ENCODE results near the gene NECTIN3.
A peak's percentile ranks its signal among the peaks of the same experiment; 100 is the strongest.

NECTIN3 gene

DNA sequence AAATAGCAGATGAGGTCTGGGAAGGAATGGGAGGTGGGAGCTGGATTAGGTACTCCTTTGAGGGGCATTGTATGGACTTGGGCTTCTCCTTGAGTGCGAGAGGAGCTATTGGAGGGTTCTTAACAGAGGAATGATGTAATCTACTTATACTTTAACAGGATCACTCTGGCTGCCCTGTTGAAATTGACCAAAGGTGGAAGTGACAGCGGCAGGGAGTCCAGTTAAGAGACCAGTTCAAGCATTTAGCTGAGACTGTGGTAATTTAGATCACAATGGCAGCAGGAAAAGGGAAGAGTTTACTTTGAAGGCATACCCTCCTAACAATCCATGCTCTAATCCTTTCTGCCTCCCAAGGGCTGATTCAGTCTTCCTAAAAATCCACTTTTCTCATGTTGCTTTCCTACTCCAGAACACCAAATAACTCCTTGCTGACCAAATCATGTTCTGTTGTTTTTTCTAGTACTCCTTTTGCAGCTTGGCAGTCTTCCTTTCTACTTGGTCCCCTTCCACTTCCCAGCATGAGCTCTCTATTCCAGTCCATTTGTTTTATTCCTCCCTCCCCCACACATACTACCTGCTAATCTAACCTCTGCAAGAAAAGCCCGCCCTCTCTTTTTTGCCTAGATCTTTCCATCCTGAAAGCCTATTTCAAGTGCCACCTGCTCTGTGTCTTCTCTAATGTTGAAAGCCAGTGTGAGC, 139.4 kb downstream of the NECTIN3 start:
- no peak overlapping the region for H3K4me2 ChIP-seq
- H3K9ac ChIP-seq: no peak overlapping the region
- no peak overlapping the region for H3K4me3 ChIP-seq
- no peaks in the 10 kb centered on the region for H3K9me3 ChIP-seq (replicated peaks in 1 of 11)
- no peak for TF ChIP-seq Cebpa-rat (IDR thresholded peaks at IDR 0.05)
- H3K27ac ChIP-seq: no peak overlapping the region
- no peaks in the 10 kb centered on the region for H4K20me1 ChIP-seq
- H3K36me3 ChIP-seq: no peaks in the 10 kb centered on the region
- H3K4me1 ChIP-seq: no peaks in the 10 kb centered on the region
- H3K27me3 ChIP-seq: no peaks in the 10 kb centered on the region

DNA sequence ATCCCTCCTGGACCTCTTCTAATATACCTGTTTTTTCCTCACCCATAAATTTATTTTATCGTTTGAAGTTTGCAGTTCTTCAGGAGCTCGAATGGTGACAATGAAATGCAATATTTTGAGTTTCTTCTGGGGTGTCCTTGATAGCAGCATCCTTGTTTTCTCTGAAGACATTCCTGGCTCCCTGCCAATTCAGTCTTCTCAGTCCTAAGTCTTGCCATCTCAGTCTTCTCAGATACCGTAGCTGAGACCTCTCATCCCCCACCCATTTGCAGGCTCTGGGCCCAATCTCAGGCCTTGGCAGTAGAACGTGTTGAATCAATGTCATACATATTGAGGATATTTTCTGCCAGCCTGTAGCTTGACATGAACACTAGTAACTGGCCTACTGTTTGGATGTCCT, 140.9 kb downstream of the NECTIN3 start:
- Histone ChIP-seq H3K27ac (no peak overlapping the region), H3K9me3 (replicated peaks in 1 of 11) (no peaks in the 10 kb centered on the region), H4K20me1 (no peaks in the 10 kb centered on the region), H3K36me3 (no peaks in the 10 kb centered on the region), H3K4me3 (no peak overlapping the region), H3K4me2 (no peak overlapping the region), H3K4me1 (no peaks in the 10 kb centered on the region), H3K27me3 (no peaks in the 10 kb centered on the region), H3K9ac (no peak overlapping the region)
- no peak for TF ChIP-seq Cebpa-rat (IDR thresholded peaks at IDR 0.05)

DNA sequence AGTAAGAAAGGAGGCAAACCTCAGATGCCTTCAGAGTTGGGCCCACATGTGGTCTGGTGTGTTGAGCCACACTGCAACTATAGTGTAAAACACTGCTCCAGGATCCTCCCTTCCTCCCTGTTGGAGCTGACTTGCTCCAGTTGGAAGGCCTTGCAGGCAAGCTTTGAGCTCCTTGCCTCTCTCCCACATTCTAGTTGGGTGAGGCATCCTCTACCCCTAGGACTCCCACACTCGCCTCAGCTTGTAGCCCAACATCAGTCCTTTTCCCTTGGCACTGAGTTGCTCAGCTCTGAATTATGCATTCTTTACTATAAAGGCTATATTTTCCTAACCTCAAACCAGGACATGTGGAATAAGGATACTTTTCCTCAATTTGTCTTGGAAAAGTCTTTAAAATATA, 143.9 kb downstream of the NECTIN3 start:
- H3K9ac ChIP-seq: no peak overlapping the region
- no peaks in the 10 kb centered on the region for H3K27me3 ChIP-seq
- no peak overlapping the region for H3K4me3 ChIP-seq
- H3K27ac ChIP-seq: no peak overlapping the region
- H3K4me2 ChIP-seq: no peak overlapping the region
- H3K36me3 ChIP-seq: no peaks in the 10 kb centered on the region
- no peak for TF ChIP-seq Cebpa-rat (IDR thresholded peaks at IDR 0.05)
- H3K9me3 ChIP-seq (replicated peaks in 1 of 11): no peaks in the 10 kb centered on the region
- H4K20me1 ChIP-seq: no peaks in the 10 kb centered on the region
- no peaks in the 10 kb centered on the region for H3K4me1 ChIP-seq

DNA sequence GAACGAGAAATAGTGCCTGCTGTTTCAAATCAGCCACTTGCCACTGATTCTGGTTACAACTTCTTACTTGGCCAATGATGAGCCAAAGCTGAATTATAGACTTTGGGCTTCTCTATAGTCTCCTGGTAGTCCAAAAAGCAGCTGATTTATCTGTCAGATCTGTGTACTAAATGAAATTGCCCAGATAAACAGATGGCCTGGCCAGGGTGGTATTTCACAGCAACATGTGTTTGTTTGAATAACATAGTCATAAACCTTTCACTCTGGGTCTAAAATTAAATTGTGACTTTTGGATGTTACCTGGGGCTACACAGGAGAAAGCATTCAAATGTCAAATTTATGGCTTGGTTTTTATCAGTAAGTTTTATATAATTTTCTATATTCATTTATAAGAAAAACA, 147.0 kb downstream of the NECTIN3 start:
- Histone ChIP-seq H3K4me2 (no peak overlapping the region), H3K9ac (no peak overlapping the region), H3K27ac (no peak overlapping the region), H4K20me1 (no peaks in the 10 kb centered on the region), H3K4me3 (no peak overlapping the region), H3K4me1 (no peaks in the 10 kb centered on the region), H3K27me3 (no peaks in the 10 kb centered on the region), H3K36me3 (no peaks in the 10 kb centered on the region), H3K9me3 (replicated peaks in 1 of 11) (no peaks in the 10 kb centered on the region)
- TF ChIP-seq Cebpa-rat (IDR thresholded peaks at IDR 0.05): no peak

DNA sequence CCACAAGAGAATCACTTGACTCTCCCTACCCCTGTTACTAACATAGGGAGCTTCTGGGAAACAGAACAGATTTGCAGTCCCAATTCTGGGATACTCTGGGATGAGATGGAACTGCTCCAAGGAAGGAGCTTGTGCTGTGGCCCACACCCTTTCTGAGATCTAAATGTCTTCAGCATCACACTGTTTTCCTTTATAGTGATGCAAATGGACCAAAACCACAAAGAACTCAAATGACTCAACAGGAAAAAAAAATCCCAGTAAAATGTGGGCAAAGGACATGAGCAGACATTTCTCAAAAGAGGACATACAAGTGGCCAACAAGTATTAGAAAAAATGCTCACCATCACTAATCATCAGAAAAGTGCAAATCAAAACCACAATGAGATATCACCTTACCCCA, 155.6 kb downstream of the NECTIN3 start:
- Histone ChIP-seq H3K27ac (no peak overlapping the region), H3K4me2 (peak overlapping the region in 2 of 11 experiments; percentile 3 to 23; a peak in 2 of 22 replicates), H3K4me3 (no peak overlapping the region), H3K9me3 (replicated peaks in 1 of 11) (peaks cover 0 to 5% (median 0%) of the 10 kb centered on the region in 11 experiments; a peak in 1 of 22 replicates), H3K27me3 (no peaks in the 10 kb centered on the region), H3K9ac (no peak overlapping the region), H4K20me1 (no peaks in the 10 kb centered on the region), H3K4me1 (peaks cover 0 to 10% (median 0%) of the 10 kb centered on the region in 10 experiments; a peak in 5 of 20 replicates), H3K36me3 (no peaks in the 10 kb centered on the region)
- TF ChIP-seq Cebpa-rat (IDR thresholded peaks at IDR 0.05): no peak

DNA sequence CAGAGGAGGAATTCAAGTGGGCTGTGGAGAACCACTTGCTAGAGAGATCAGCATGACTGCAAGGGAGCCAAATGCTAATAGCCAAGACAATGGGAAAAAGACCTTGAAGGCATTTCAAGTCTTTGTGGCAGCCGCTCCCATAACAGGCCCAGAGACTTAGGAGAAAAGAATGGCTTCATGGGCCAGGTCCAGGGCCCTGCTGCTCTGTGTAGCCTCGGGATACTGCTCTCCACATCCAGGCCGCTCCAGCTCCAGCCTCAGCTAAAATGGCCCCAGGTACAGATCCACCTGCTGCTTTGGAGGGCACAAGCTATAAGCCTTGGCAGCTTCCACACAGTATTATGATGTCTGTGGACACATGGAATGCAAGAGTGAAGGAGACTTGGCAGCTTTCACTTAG, 157.7 kb downstream of the NECTIN3 start:
- Histone ChIP-seq H3K9me3 (replicated peaks in 1 of 11) (peaks cover 0 to 5% (median 0%) of the 10 kb centered on the region in 11 experiments; a peak in 1 of 22 replicates), H3K9ac (no peak overlapping the region), H4K20me1 (no peaks in the 10 kb centered on the region), H3K36me3 (no peaks in the 10 kb centered on the region), H3K27me3 (no peaks in the 10 kb centered on the region), H3K4me3 (no peak overlapping the region), H3K4me2 (no peak overlapping the region), H3K4me1 (peaks cover 0 to 10% (median 0%) of the 10 kb centered on the region in 10 experiments; a peak in 5 of 20 replicates), H3K27ac (no peak overlapping the region)
- no peak for TF ChIP-seq Cebpa-rat (IDR thresholded peaks at IDR 0.05)

DNA sequence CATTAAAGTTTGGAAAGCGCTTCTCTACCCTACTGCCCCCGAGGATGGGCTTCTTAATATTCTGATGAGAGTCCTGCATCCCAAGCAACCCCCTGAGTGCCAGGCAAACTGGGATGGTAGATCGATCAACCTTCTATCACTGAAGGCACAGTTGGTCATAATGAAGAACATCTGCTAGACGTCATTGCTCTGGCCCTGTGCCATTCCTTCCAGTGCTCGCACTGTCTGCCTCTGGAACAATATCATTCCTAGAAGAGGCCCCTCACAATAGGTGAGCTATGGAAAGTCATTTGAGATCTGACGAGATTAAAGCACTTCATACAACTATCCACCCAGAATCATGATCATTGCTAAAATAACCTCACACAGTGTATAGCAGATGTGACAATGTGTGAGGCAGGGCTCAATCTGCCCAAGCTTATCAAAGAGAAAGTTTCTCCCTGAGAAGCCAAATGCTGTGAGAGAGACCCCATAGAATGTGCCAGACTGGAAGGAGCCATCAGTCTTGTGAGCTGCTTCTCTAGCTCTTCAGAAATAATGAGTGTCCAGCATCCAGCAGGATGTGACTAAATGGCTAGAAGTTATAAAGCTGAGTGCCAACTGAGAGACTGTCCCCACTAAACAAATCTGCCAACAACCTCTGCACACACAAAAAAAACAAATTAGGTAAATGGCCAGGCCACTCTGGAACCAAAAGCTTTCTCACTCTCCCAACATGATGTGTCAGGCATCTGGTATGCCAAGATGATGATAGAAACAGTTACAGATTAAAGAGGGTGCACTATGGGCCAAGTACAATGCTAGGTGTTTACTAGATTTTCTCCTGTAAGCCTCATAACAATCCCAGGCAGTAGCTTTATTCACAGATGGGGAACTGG, 165.5 kb downstream of the NECTIN3 start:
- H3K9ac ChIP-seq: no peak overlapping the region
- H3K27me3 ChIP-seq: no peaks in the 10 kb centered on the region
- H3K4me2 ChIP-seq: no peak overlapping the region
- H3K4me3 ChIP-seq: no peak overlapping the region
- peaks cover 4 to 8% (median 8%) of the 10 kb centered on the region in 11 experiments for H3K9me3 ChIP-seq (replicated peaks in 1 of 11)
- TF ChIP-seq Cebpa-rat (IDR thresholded peaks at IDR 0.05): no peak
- no peaks in the 10 kb centered on the region for H3K4me1 ChIP-seq
- H4K20me1 ChIP-seq: no peaks in the 10 kb centered on the region
- no peak overlapping the region for H3K27ac ChIP-seq
- no peaks in the 10 kb centered on the region for H3K36me3 ChIP-seq

DNA sequence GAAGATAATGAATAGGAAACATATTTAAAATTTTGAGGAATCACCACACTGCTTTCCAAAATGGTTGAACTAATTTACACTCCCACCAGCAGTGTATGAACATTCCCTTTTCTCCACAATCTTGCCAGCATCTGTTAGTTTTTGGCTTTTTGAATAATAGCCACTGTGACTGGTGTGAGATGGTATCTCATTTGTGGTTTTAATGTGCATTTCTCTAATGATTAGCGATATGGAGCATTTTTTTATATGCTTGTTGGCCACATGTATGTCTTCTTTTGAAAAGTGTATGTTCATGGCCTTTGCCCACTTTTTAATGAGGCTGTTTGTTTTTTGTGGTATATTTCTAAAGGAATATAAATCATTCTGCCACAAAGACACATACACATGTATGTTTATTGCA, 166.3 kb downstream of the NECTIN3 start:
- no peak overlapping the region for H3K4me3 ChIP-seq
- H4K20me1 ChIP-seq: no peaks in the 10 kb centered on the region
- no peaks in the 10 kb centered on the region for H3K36me3 ChIP-seq
- H3K9ac ChIP-seq: no peak overlapping the region
- no peaks in the 10 kb centered on the region for H3K4me1 ChIP-seq
- H3K4me2 ChIP-seq: no peak overlapping the region
- H3K9me3 ChIP-seq (replicated peaks in 1 of 11): peaks cover 13 to 17% (median 16%) of the 10 kb centered on the region in 11 experiments
- TF ChIP-seq Cebpa-rat (IDR thresholded peaks at IDR 0.05): no peak
- no peak overlapping the region for H3K27ac ChIP-seq
- no peaks in the 10 kb centered on the region for H3K27me3 ChIP-seq

DNA sequence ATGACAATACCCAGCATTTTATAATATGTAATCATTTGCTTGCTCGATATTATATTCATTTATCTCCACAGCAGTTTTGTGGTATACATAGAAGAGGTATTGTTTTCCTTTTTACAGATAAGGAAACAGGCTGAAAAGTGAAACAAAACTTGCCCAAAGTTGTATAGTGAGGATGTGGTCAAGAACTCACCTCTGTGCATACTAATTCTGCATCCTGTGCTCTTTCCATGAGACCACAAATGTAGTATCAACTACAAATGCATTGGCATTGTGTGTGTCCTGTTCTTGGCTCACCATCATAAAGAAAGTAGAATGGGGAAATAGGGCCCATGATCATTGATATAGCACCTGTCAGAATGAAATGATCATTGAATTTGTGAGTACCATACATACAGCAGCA, 167.3 kb downstream of the NECTIN3 start:
- Histone ChIP-seq H3K4me2 (no peak overlapping the region), H3K9me3 (replicated peaks in 1 of 11) (peaks cover 19 to 23% (median 23%) of the 10 kb centered on the region in 11 experiments), H3K4me1 (no peaks in the 10 kb centered on the region), H3K9ac (no peak overlapping the region), H3K27ac (no peak overlapping the region), H3K36me3 (no peaks in the 10 kb centered on the region), H4K20me1 (no peaks in the 10 kb centered on the region), H3K27me3 (no peaks in the 10 kb centered on the region), H3K4me3 (no peak overlapping the region)
- no peak for TF ChIP-seq Cebpa-rat (IDR thresholded peaks at IDR 0.05)

Data from BLaER1 treated with 17β-estradiol and CSF1 and Interleukin-3, amounts not matched to agents 10 nM and 100 nM (cell line).